ENCODE measurements around the gene CHAT.

GRCh38 chr10:49647554-49647953 is 33.7 kb downstream of the CHAT start:
- TF ChIP-seq CTCF (IDR thresholded peaks at IDR 0.05; ENCODE audit: low read length): no peak
- TF ChIP-seq EZH2 (optimal IDR thresholded peaks at IDR 0.05; ENCODE audit: low read depth, low read length): no peak
- TF ChIP-seq EZH2phosphoT487 (IDR thresholded peaks at IDR 0.05; ENCODE audit: low read length): no peak
